Spinal cord (tissue), 10 donors: Measurements from ENCODE around the gene PRKCA. TPM values are rescaled to one million over a fixed set of nuclear protein-coding genes. Genes with fewer than 3 reads are reported as not detected.

Source experiments
- DNase-seq, 6 donors: peaks; one replicate each; pipeline versions ENCODE4 v3.0.0 to v3.0.0-alpha.2; 2013 to 2015; ENCODE audit warnings: low spot score in 6 of 6, low read depth in 4 of 6
- H3K27ac ChIP-seq: one replicate; pipeline ENCODE4 v1.5.1; 2013; ENCODE audit warnings: low read depth, low read length, control low read depth
- H3K27me3 ChIP-seq: one replicate; pipeline ENCODE4 v1.6.1; 2013; ENCODE audit warnings: low read length; ENCODE audit not compliant: control insufficient read depth, insufficient read depth
- H3K36me3 ChIP-seq: one replicate; pipeline ENCODE4 v1.6.1; 2013; ENCODE audit warnings: low read length; ENCODE audit not compliant: control insufficient read depth, insufficient read depth
- H3K4me1 ChIP-seq: one replicate; pipeline ENCODE4 v1.6.1; 2013; ENCODE audit warnings: low read length; ENCODE audit not compliant: control insufficient read depth, insufficient read depth
- H3K4me3 ChIP-seq: one replicate; pipeline ENCODE4 v1.5.1; 2013; ENCODE audit warnings: low read depth, low read length, control low read depth
- H3K9me3 ChIP-seq: one replicate; pipeline ENCODE4 v1.6.1; 2013; ENCODE audit warnings: low read length; ENCODE audit not compliant: control insufficient read depth, insufficient read depth
- WGBS: methylation state at CpG from one replicate; pipeline ENCODE4 v1.1.5; 2013; ENCODE audit warnings: missing lambda C conversion rate; ENCODE audit not compliant: insufficient coverage; 5-methylcytosine and 5-hydroxymethylcytosine counted together
- polyA plus RNA-seq, 2 donors: library from polyadenylated mRNA; unstranded; fragments of 120-200 nt; gene quantifications; one replicate each; pipeline ENCODE4 v1.2.1, GENCODE V29; 2013; ENCODE audit not compliant: insufficient read length in 2 of 2
- total RNA-seq, 2 donors: library from RNA; depleted of rRNA in 1 of 2; stranded (reverse); fragments of 120-200 nt in 1 of 2; fragments of >200 nt in 1 of 2; gene quantifications; one replicate each; pipeline versions ENCODE4 v1.2.3 to v1.2.4, GENCODE V29; 2013 to 2014
- donor health status: healthy.

Gene PRKCA
- total and polyA plus RNA-seq, 4 donors: 42.4 to 51.3 (median 48.2) TPM

DNA sequence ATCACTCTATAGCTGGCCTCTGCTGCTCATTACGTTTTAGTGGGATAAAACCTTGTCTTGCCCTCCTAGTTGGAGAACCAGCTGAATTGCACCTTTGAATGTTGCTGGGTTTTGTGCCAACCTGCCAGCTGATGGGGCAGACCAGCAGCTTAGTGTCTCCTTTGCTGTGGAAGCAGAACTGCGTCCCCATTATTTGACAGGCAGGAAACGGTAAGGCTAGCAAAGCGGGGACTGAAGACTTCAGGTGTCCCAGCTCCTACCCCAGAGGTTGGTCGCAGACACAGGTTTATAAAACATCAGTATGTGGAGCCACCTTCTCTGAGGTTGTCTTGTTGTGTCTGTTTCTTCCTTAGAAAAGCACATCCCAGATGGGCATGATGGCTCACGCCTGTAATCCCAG is 158.1 kb downstream of the PRKCA start:
- 81% methylated on average over 3 of the region's 6 CpGs for WGBS
- Histone ChIP-seq H3K4me3 (no peak overlapping the region), H3K27ac (no peak overlapping the region), H3K27me3 (no peaks in the 10 kb centered on the region), H3K4me1 (peaks cover 6% of the 10 kb centered on the region), H3K9me3 (no peaks in the 10 kb centered on the region), H3K36me3 (no peaks in the 10 kb centered on the region)
- DNase-seq: no peak

DNA sequence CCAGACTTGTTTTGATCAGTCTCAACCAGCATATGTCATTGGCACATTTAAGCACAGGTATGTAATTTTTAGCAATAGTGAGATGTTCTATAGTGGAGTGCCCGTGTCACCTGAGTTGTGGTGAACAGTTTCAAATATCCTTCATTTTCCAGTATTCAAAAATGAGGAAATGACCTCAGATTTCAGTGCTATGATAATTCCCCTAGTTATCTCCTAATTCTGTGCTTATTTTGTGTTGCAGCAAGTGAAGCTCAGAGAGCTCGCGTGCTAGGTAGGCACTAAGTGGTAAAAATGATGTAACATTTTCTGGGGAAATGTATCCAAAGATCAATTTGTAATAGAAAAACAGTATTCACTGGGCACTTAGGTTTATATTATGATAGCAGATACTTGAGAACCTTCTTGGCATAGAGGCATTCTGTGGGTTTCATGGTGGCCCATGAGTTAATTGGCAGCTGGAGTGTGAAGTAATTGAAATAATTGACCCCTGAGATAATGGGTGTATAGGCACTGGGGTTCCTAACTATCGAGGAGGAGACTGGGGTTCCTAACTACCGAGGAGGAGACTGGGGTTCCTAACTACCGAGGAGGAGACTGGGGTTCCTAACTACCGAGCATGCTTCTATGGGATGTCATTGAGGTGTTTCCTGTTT is 159.1 kb downstream of the PRKCA start:
- Histone ChIP-seq H3K4me1 (peaks cover 9% of the 10 kb centered on the region), H3K36me3 (no peaks in the 10 kb centered on the region), H3K27me3 (no peaks in the 10 kb centered on the region), H3K9me3 (no peaks in the 10 kb centered on the region), H3K27ac (no peak overlapping the region), H3K4me3 (no peak overlapping the region)
- DNase-seq: no peak
- WGBS: 73% methylated on average over 3 of the region's 7 CpGs

DNA sequence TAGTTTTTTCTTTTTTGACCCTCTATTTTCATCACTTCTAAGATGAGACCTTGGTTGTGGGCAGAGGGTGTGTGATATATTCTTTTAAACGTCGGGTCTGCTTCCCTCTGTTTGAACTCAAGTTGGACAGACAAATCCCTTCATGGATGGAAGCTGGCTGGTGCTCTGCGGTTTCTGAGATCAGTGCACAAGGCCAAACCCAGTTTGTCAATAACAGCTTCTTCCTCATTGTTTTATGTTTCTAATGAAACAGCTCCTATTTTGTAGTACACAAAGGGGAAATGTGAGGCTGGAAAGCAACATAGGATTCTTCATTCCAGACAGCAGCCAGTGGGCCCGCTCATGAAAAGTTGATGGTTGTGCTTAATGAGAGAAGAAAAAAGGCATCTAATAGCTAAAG is 159.6 kb downstream of the PRKCA start:
- peaks cover 9% of the 10 kb centered on the region for H3K4me1 ChIP-seq
- DNase-seq: peak in 1 of 6 donors; percentile 44
- no peaks in the 10 kb centered on the region for H3K36me3 ChIP-seq
- no CpG with 5 or more reads among the region's 4 CpGs for whole genome bisulfite sequencing
- H3K27me3 ChIP-seq: no peaks in the 10 kb centered on the region
- no peak overlapping the region for H3K27ac ChIP-seq
- H3K9me3 ChIP-seq: no peaks in the 10 kb centered on the region
- H3K4me3 ChIP-seq: no peak overlapping the region

DNA sequence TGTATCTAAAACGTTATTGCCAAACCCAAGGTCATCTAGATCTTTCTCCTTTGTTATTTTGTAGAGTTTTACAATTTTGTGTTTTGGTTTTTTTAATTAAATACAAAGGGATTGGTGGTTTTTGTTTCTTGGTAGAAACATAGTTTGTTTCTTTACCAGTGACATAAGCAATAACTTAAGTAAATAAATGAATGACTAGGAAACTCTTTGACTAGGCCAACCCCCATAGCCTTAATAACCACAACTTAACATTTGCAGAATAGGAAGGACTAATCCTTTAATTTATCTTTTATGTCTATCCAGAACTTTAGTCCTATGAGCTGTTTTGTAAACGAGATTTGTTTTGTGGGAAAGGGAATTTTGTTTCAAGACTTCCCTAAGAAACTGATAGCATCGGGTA is 162.5 kb downstream of the PRKCA start:
- H3K9me3 ChIP-seq: no peaks in the 10 kb centered on the region
- H3K36me3 ChIP-seq: no peaks in the 10 kb centered on the region
- H3K27me3 ChIP-seq: no peaks in the 10 kb centered on the region
- peaks cover 13% of the 10 kb centered on the region for H3K4me1 ChIP-seq
- H3K27ac ChIP-seq: no peak overlapping the region
- no peak overlapping the region for H3K4me3 ChIP-seq
- no CpG with 5 or more reads among the region's 3 CpGs for WGBS
- no peak for DNase-seq

- DNase-seq: no peak
- H3K4me3 ChIP-seq: no peak overlapping the region
- no peak overlapping the region for H3K27ac ChIP-seq
- no peaks in the 10 kb centered on the region for H3K9me3 ChIP-seq
- peaks cover 10% of the 10 kb centered on the region for H3K4me1 ChIP-seq
- WGBS: no CpG with 5 or more reads among the region's 1 CpG
- H3K36me3 ChIP-seq: no peaks in the 10 kb centered on the region
- no peaks in the 10 kb centered on the region for H3K27me3 ChIP-seq
Observed at GRCh38 chr17:66465701-66466100, 163.3 kb downstream of the PRKCA start.

DNA sequence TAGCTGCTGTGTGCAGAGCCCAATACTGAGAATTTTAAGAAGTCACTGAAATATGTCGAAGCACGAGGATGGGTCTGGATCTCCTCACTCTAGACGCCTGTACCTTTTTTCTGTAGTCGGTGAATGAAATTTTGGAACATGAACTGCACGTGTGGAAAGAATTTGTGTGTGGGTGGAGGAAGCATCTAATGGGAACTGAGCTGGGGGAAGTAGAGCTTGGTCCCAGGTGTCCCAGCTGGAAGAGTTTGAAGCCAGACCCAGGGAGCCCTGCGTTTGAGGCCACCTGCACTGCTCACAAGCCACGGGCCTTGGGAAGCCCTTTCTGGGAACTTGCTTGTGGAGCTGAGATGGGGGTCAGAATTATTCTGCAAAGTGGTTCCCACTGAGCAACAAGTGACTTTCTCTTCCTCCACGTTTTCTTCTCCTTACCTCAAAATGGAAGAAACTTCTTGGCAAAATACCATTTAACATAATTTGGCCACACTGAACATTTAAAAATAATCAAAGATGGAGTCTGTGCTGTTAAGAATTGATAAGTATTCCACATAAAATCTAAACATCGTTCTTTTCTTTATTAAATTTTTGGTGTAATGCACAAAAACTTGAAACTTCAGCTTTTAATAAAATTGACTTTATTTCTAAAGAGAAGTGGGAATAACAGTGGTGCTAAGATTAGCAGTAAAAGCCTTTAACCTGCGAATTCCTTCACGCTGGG is 163.8 kb downstream of the PRKCA start:
- Histone ChIP-seq H3K9me3 (no peaks in the 10 kb centered on the region), H3K27me3 (no peaks in the 10 kb centered on the region), H3K4me1 (peaks cover 7% of the 10 kb centered on the region), H3K27ac (no peak overlapping the region), H3K36me3 (no peaks in the 10 kb centered on the region), H3K4me3 (no peak overlapping the region)
- 83% methylated on average over 4 of the region's 11 CpGs for WGBS
- no peak for DNase-seq

DNA sequence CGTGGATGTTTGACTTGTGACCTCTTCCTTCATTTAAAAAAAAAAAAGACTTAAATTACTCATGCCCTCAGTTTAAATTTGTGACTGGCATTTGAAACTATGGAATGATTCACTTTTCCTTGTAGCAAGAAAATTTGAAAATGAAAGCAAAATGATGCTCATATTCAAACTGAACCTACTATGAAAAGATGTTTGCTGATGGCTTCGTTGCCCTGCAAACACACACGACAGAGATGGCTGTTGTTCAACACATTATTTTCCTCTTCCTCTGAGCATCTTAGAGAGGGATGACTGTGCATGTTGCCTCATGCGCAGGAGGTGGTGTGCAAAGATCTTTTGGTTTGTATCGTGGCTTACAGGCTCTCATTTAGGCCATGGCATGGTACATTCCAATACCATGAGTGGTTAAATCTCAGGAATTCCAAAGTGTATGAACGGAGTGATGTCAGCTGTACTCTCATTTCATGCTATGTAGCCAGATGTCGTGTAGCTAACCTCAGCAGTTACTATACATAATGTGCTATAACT is 164.5 kb downstream of the PRKCA start:
- H3K27me3 ChIP-seq: no peaks in the 10 kb centered on the region
- no peak overlapping the region for H3K4me3 ChIP-seq
- WGBS: 77% methylated on average over 3 of the region's 7 CpGs
- no peak for DNase-seq
- no peak overlapping the region for H3K27ac ChIP-seq
- H3K9me3 ChIP-seq: no peaks in the 10 kb centered on the region
- peaks cover 7% of the 10 kb centered on the region for H3K4me1 ChIP-seq
- no peaks in the 10 kb centered on the region for H3K36me3 ChIP-seq

DNA sequence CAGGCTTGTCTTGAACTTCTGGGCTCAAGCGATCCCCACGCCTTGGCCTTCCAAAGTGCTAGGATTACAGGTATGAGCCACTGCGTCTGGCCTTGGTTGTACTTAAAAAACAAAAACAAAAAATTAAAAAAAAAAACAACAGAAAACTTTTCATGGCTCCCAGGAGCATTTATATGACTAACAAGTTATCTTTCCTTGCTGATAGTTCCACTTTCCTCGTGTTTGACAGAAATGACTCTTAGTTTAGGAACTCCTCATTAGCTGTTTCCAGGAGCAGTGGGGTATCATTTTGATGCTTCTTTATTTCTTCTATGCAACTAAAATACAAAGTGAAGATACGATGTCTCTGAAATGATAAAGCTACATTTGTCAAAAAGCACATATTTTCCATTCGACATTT is 165.4 kb downstream of the PRKCA start:
- H3K36me3 ChIP-seq: no peaks in the 10 kb centered on the region
- no peak overlapping the region for H3K4me3 ChIP-seq
- H3K4me1 ChIP-seq: peaks cover 7% of the 10 kb centered on the region
- WGBS: 100% methylated on average over 1 of the region's 6 CpGs
- no peak for DNase-seq
- H3K27ac ChIP-seq: no peak overlapping the region
- no peaks in the 10 kb centered on the region for H3K9me3 ChIP-seq
- no peaks in the 10 kb centered on the region for H3K27me3 ChIP-seq

DNA sequence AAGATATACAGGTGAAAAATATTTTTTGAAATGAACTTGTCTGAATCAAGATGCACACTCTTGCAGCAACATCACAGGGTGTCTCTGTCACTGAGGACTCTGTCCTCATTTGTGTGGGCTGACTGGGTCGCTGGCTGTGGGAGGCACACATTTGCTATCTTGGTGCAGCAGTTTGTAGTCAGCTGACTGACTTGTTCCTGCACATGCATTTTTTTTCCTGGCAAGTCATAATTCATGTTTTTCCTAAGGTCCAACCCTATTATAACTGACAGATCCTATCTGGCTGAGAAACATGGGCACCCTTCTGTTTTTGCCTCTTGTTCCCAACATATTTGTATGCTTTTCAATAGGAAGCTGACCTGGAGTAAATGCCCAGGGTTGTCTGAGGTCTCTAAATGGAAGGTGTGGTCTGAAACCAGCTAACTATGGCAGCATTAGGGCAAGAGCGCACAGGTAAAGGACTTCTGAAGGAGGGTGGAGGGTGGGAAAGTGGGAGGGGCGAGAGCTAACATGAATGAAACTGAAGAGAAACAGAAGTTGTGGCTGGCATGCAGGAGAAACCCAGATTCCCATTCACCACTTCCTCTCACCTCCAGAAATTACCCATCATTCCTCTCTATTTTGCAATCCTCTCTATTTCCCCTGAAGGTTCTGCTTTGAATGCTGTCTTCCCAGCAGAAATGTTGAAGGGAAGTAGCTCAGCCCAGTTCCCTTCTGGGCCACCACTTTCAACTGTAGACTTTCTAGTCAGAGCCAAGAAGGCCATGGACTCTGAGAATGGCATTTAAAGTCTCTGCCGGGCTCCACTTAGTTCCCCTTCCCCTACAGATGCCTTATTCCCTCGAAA is 166.1 kb downstream of the PRKCA start:
- peaks cover 7% of the 10 kb centered on the region for H3K4me1 ChIP-seq
- 48% methylated on average over 3 of the region's 5 CpGs for WGBS
- no peaks in the 10 kb centered on the region for H3K27me3 ChIP-seq
- no peaks in the 10 kb centered on the region for H3K9me3 ChIP-seq
- no peak overlapping the region for H3K27ac ChIP-seq
- H3K4me3 ChIP-seq: no peak overlapping the region
- no peak for DNase-seq
- no peaks in the 10 kb centered on the region for H3K36me3 ChIP-seq
